Fibroblast of pulmonary artery (primary cell): Measurements from ENCODE around the gene RPRD1A.

Experiments
- DNase-seq: peaks from one replicate; pipeline ENCODE4 v3.0.0-alpha.2; 2010; ENCODE audit warnings: low read depth
- H3K4me3 ChIP-seq: replicated peaks from 2 replicates; pipeline ENCODE4 v1.5.1; 2011; ENCODE audit warnings: low read depth, mild to moderate bottlenecking, control low read depth, low read length, moderate library complexity
- TF ChIP-seq, protein P1 (sequence below): IDR thresholded peaks from 2 replicates; pipeline ENCODE4 v1.5.1; 2011; ENCODE audit warnings: mild to moderate bottlenecking, control low read depth, low read length, inconsistent platforms; ENCODE audit errors: missing control alignments

Gene RPRD1A

DNA sequence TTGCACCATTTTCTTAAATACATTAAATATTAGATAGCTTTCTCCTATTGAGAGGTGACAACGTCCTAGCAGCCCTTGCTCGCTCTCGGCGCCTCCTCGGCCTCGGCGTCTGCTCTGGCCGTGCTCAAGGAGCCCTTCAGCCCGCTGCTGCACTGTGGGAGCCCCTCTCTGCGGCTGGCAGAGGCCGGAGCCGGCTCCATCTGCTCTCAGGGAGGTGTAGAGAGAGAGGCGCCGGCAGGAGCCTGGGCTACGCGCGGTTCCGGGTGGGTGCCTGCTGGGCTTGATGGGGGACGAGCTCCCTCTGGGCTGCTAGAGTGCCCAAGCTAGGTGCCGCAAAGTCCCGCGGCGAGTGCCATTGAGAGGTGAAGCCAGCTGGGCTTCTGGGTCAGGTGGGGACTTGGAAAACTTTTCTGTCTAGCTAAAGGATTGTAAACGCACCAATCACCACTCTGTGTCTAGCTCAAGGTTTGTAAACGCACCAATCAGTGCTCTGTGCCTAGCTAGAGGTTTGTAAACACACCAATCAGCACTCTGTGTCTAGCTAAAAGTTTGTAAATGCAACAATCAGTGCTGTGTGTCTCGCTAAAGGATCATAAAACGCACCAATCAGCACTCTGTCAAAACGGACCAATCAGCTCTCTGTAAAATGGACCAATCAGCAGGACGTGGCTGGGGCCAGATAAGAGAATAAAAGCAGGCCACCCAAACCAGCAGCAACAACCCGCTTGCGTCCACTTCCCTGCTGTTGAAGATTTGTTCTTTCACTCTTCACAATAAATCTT is 3.1 kb downstream of the RPRD1A start:
- no peak overlapping the region for H3K4me3 ChIP-seq
- no peak for DNase-seq
- TF ChIP-seq, protein P1, sequence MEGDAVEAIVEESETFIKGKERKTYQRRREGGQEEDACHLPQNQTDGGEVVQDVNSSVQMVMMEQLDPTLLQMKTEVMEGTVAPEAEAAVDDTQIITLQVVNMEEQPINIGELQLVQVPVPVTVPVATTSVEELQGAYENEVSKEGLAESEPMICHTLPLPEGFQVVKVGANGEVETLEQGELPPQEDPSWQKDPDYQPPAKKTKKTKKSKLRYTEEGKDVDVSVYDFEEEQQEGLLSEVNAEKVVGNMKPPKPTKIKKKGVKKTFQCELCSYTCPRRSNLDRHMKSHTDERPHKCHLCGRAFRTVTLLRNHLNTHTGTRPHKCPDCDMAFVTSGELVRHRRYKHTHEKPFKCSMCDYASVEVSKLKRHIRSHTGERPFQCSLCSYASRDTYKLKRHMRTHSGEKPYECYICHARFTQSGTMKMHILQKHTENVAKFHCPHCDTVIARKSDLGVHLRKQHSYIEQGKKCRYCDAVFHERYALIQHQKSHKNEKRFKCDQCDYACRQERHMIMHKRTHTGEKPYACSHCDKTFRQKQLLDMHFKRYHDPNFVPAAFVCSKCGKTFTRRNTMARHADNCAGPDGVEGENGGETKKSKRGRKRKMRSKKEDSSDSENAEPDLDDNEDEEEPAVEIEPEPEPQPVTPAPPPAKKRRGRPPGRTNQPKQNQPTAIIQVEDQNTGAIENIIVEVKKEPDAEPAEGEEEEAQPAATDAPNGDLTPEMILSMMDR = no peak

- TF ChIP-seq, protein P1 = no peak
- no peak overlapping the region for H3K4me3 ChIP-seq
Measured at GRCh38 chr18:36058674-36059073, 8.7 kb downstream of the RPRD1A start.

GRCh38 chr18:36051760-36052159 is 15.6 kb downstream of the RPRD1A start:
- no peak for DNase-seq
- H3K4me3 ChIP-seq = no peak overlapping the region
- TF ChIP-seq, protein P1 = no peak

More at GRCh38 chr18:36058674-36059073, 8.7 kb downstream of the RPRD1A start:
- no peak for DNase-seq

DNA sequence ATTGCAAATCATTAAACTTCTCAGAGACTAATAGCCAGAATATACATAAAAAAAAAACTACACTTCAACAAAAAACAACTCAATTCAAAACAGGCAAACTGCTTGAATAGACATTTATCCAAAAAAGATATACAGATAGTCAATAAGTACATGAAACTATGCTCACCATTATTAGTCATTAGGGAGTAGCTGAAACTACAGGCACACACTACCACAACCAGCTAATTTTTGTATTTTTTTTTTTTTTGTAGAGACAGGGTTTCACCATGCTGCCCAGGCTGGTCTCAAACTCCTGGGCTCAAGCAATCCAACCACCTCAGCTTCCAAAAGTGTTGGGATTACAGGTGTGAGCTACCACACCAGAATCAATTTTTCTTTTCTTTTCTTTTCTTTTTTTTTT is 16.9 kb downstream of the RPRD1A start:
- TF ChIP-seq, protein P1 = no peak
- no peak overlapping the region for H3K4me3 ChIP-seq
- DNase-seq = no peak

DNA sequence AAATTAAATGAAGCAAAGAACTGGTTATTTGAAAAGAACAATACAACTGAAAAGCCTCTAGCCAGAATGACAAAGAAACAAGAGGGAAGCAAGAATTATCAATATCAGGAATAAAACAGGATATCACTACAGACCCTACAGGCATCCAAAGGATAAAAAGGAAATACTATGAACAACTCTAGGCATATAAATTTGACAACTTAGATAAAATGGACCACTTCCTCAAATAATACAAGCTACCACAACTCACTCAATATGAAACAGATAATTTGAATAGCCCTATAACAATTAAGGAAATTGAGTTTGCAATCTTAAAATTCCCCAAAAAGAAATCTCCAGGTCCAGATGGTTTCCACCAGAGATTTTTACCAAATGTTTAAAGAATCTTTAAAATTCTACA is 19.8 kb downstream of the RPRD1A start:
- DNase-seq = no peak
- TF ChIP-seq, protein P1 = no peak
- no peak overlapping the region for H3K4me3 ChIP-seq

- no peak for DNase-seq
- TF ChIP-seq, protein P1 = no peak
- H3K4me3 ChIP-seq = no peak overlapping the region
Measured at GRCh38 chr18:36046898-36047297, 20.5 kb downstream of the RPRD1A start.
